ENCODE results near the gene ZNF410.

Gene ZNF410

GRCh38 chr14:73870525-73871235 is 16.0 kb upstream of the ZNF410 start:
- no peak for DNase-seq (ENCODE audit: low read depth)
- TF ChIP-seq, protein P1, sequence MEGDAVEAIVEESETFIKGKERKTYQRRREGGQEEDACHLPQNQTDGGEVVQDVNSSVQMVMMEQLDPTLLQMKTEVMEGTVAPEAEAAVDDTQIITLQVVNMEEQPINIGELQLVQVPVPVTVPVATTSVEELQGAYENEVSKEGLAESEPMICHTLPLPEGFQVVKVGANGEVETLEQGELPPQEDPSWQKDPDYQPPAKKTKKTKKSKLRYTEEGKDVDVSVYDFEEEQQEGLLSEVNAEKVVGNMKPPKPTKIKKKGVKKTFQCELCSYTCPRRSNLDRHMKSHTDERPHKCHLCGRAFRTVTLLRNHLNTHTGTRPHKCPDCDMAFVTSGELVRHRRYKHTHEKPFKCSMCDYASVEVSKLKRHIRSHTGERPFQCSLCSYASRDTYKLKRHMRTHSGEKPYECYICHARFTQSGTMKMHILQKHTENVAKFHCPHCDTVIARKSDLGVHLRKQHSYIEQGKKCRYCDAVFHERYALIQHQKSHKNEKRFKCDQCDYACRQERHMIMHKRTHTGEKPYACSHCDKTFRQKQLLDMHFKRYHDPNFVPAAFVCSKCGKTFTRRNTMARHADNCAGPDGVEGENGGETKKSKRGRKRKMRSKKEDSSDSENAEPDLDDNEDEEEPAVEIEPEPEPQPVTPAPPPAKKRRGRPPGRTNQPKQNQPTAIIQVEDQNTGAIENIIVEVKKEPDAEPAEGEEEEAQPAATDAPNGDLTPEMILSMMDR (IDR thresholded peaks at IDR 0.05; ENCODE audit: insufficient read depth, low read depth, low read length, missing control alignments), result no peak
- H3K4me3 ChIP-seq (ENCODE audit: low read length), result no peak overlapping the region

- TF ChIP-seq, protein P1 (IDR thresholded peaks at IDR 0.05; ENCODE audit: insufficient read depth, low read depth, low read length, missing control alignments), result no peak
- DNase-seq (ENCODE audit: low read depth), result no peak
- H3K4me3 ChIP-seq (ENCODE audit: low read length), result no peak overlapping the region
Observed at GRCh38 chr14:73873660-73874059, 13.0 kb upstream of the ZNF410 start.

- no peak overlapping the region for H3K4me3 ChIP-seq (ENCODE audit: low read length)
- DNase-seq (ENCODE audit: low read depth), result no peak
- TF ChIP-seq, protein P1 (IDR thresholded peaks at IDR 0.05; ENCODE audit: insufficient read depth, low read depth, low read length, missing control alignments), result no peak
Observed at GRCh38 chr14:73877790-73878189, 8.9 kb upstream of the ZNF410 start.

DNA sequence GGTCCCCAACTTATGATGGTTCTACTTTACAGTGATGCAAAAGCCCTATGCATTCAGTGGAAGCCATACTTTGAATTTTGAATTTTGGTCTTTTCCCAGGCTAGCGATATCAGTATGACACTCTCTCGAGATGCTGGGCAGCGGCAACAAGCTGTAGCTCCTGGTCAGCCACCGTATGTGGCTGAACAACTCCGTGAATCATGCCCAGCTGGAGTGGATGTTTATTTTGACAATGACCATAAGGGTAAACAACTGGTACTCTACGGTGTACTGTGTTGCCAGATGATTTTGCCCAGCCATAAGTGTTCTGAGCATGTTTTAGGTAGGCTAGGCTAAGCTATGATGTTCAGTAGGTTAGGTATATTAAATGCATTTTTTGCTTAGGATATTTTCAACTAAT is 8.2 kb upstream of the ZNF410 start:
- no peak overlapping the region for H3K4me3 ChIP-seq (ENCODE audit: low read length)
- no peak for DNase-seq (ENCODE audit: low read depth)
- TF ChIP-seq, protein P1 (IDR thresholded peaks at IDR 0.05; ENCODE audit: insufficient read depth, low read depth, low read length, missing control alignments), result no peak

DNA sequence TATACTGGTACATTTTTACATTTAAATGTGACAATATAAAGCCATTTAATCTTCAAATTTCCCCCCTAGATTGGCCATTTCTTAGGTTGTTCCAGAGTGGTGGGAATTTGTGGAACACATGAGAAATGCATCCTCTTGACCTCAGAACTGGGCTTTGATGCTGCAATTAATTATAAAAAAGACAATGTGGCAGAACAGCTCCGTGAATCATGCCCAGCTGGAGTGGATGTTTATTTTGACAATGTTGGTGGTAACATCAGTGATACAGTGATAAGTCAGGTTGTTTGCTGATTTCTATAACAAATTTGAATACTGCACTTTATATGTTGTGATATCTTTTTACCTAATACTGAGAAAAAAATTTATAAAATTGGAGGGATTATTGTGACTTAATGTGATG is 7.6 kb upstream of the ZNF410 start:
- no peak overlapping the region for H3K4me3 ChIP-seq (ENCODE audit: low read length)
- TF ChIP-seq, protein P1 (IDR thresholded peaks at IDR 0.05; ENCODE audit: insufficient read depth, low read depth, low read length, missing control alignments), result no peak
- no peak for DNase-seq (ENCODE audit: low read depth)

GRCh38 chr14:73884438-73885190 is 2.0 kb upstream of the ZNF410 start:
- DNase-seq (ENCODE audit: low read depth), result no peak
- TF ChIP-seq, protein P1 (IDR thresholded peaks at IDR 0.05; ENCODE audit: insufficient read depth, low read depth, low read length, missing control alignments), result no peak
- no peak overlapping the region for H3K4me3 ChIP-seq (ENCODE audit: low read length)
